Jurkat, Clone E6-1 (cell line): ENCODE data around the gene SND1.

Experiments
- DNase-seq: peaks from one replicate; pipeline ENCODE4 v3.0.0-alpha.2; 2011; ENCODE audit warnings: low read depth, low spot score
- H3K4me3 ChIP-seq: 2 replicates; pipeline ENCODE4 v1.5.1; 2011; ENCODE audit warnings: mild to moderate bottlenecking, low read length, control low read depth, moderate library complexity

Gene SND1

DNA sequence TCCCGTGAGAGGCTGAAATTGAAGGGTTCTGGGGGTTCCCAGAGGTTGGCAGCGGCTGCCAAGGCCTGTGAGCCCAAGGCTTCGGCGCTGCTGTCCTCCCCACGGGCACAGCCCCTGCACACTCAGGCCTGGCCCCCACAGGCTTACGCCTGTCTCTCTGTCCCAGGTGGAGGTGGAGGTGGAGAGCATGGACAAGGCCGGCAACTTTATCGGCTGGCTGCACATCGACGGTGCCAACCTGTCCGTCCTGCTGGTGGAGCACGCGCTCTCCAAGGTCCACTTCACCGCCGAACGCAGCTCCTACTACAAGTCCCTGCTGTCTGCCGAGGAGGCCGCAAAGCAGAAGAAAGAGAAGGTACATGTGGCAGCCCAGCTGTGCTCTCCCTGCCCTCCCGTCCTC lies 422.3 kb downstream of the SND1 start:
- no peak for DNase-seq

DNA sequence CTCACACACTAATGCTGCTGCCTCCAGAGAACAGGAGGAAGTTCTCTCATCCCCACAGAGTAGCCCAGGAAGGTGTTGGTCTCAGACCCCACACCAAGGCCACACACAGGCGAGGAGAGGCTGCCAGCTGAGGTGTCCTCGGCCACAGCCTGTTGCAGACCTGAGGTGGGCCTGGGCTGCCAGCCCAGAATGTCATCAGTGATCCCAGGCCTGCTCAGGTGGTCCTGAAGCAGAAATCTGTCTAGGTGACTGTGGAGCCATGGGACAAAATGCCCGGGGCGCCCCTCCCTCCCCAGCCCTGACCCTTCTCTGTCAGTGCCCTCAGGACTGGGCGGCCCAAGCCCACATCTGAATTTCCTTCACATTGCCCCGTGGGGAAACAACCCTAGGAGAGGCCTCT lies 422.7 kb downstream of the SND1 start:
- H3K4me3 ChIP-seq, result no peak overlapping the region
- DNase-seq, result no peak

More for the DNA sequence above, 422.3 kb downstream of the SND1 start:
- no peak overlapping the region for H3K4me3 ChIP-seq

DNA sequence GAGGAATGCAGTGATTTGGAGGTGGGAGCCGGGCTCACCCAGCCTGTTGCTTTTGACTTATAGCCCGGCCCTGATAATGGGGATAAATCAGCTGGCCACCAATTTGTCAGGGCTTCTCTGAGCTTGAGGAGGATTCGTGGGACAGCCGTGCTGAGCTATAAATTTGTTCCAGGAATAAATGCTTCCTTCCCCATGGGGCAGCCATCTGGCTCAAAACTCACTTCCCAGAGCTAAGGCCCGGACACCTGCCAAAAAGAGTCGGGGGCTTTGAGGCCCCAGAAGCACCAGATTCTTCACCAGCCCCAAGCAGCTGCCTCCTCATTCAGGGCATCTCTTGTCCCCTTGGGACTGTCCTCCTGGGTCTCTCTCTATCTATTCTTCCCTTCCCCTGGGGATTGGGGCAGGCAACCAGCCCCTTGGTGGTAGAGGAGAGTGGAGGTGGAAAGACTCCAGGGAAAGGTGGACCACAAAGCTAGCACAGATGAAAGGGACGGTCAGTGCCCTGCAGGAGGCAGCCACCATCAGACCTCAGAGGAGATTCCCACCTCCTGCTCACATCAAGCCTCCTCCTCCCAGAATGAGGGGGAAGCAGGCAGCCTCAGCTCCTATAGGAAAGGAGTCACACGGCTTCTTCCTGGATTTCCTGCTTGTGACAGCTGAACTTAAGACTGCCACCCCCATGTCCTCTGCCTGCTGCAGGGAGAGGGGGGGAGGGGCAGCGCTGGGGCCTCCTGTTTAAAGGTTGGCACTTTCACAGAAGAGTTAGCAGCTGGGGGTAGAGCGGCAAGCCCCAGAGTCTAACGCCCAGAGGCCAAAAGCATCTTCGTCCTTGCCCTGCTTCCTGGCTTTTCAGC lies 423.5 kb downstream of the SND1 start:
- no peak overlapping the region for H3K4me3 ChIP-seq
- no peak for DNase-seq

DNA sequence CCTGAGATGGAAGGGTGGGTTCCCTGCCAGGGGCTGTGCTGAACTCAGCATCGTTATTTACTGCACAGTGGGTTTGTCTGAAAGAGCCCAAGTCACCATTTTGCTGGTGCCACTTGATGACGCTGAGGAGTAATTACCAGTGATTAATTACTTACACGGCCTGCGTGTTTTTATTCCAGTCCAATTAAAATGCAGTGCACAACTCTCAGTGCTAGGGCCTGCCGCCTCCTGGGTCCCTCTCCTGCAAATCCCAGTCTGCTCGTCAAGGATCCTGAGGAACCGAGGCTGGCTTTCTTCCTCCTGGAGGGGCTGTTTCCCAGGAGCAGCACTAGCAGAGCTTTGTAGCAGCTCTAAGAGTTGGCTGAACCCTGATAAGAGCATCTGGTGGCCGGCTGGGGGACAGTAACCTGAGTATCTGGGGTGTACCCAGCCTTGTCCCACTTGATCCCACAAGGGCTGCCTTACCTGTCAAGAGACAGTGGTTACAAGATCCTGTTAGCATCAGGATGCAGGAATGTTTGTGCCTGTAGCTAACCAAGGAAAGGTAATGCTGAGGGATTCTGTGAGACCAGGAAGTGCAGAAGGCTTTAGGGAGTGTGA lies 424.3 kb downstream of the SND1 start:
- H3K4me3 ChIP-seq, result no peak overlapping the region
- no peak for DNase-seq

DNA sequence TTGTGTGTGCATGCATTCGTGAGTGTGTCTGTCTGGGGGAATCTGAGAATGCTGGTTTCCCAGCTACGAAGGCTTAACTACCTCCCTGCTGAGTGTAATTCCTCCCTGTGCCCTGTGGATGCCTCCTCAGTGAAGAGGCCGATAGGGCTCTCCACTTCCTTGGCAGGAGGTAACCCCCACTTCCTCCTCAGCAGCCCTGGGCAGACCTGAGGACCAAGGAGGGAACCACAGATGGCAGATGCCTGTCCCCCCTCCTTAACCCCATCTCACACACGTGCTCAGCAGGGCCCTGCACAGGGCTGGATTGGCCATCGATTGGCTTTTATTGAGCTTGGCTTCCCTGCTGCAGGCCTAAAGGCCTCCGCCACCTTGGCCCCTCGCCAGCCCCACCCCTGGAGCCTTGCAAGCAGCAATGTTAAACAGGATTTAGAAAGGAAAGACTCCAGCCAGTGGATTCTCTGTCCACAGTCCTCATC lies 424.8 kb downstream of the SND1 start:
- H3K4me3 ChIP-seq, result no peak overlapping the region
- DNase-seq, result peak; percentile 24

DNA sequence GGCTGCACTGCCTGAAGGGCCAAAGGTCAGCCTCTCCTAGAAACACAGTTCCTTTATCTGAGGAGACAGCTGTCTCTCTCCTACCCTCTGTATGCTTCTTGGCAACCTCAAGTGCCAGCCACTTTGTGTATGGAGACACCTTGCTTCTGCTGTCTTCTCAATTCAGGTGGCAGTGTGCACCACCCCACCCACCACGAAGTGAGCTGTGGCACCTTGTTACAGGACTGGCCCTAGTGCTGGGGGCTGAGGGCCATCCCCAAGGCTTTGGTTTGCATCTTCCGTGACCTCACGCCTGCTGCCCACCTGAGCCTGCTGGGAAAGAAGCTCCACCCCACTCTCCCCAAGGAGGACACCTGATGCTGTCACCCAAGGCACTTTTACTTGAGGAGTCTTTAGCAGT lies 426.3 kb downstream of the SND1 start:
- no peak for DNase-seq
- H3K4me3 ChIP-seq, result no peak overlapping the region

DNA sequence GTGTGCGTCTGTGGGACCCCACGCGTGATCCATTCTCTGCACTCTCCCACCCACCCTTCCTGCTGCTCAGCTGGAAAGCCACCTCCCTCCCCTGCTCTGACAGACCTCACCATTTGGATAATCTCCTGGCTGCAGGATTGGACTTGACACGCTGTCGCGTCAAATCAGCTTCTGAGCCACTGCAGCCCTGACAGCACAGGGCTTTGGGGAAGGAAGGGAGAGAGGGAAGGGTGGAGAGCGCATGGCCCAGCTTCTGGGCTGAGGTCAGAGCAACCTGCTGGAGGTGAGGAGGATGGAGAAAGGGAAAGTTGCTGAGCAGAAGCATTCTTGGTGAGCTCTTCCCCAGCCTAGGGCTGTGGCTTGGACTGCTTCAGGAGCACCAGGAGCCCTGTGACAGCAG lies 428.2 kb downstream of the SND1 start:
- H3K4me3 ChIP-seq, result no peak overlapping the region
- DNase-seq, result no peak

DNA sequence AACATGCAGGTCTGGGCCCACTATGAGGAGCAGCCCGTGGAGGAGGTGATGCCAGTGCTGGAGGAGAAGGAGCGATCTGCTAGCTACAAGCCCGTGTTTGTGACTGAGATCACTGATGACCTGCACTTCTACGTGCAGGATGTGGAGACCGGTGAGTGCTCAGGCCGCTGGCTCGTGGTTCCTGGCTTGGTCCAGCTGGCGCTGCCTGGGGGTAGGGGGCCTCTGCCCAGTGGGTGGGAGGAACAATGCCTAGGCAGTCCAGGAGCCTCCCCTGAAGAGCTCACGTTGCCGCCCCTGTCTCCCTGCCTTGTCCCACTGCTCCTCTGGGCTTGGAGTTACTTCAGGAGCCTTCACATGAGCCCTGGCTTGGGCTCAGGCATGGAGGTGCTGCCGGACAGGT lies 429.4 kb downstream of the SND1 start:
- no peak for DNase-seq
- no peak overlapping the region for H3K4me3 ChIP-seq

DNA sequence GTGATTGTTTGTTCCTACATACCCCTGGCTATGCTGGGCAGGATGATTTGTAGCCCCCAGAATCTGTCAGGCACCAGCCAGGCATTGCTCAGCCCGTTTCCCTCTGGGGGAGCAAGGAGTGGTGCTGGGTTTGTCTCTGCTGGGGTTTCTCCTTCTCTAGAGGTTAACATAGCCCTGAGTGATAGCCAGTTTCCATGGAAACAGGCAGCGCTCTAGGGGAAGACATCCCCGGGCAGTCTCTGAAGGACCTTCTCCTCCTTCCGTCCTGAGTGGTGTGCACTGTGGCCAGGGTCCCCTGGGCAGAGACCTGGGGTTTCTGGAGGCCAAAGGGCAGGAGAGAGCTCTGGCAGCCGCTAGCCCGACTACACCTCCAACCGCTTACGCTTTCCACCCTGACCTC lies 429.8 kb downstream of the SND1 start:
- no peak for DNase-seq
- H3K4me3 ChIP-seq, result no peak overlapping the region

DNA sequence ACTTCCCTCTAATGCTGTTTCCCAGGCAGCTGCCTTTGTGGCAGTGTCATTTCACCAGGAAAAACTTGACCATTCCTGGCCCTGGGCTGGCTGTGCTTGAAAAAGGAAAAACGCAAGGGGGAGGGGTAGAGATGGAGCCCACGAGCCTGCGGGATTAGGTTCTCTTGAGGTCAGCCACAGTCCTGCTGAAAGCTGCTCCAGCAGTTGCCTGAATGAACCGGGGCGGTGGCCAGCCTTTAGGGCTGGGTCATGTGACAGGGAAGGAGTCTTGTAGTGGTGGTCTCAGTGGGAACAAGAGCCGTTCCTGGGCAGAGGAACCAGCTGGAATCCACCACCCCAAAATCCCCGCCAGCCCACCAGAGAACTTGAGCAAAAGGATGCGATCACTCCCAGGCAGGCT lies 430.4 kb downstream of the SND1 start:
- no peak for DNase-seq
- H3K4me3 ChIP-seq, result no peak overlapping the region

DNA sequence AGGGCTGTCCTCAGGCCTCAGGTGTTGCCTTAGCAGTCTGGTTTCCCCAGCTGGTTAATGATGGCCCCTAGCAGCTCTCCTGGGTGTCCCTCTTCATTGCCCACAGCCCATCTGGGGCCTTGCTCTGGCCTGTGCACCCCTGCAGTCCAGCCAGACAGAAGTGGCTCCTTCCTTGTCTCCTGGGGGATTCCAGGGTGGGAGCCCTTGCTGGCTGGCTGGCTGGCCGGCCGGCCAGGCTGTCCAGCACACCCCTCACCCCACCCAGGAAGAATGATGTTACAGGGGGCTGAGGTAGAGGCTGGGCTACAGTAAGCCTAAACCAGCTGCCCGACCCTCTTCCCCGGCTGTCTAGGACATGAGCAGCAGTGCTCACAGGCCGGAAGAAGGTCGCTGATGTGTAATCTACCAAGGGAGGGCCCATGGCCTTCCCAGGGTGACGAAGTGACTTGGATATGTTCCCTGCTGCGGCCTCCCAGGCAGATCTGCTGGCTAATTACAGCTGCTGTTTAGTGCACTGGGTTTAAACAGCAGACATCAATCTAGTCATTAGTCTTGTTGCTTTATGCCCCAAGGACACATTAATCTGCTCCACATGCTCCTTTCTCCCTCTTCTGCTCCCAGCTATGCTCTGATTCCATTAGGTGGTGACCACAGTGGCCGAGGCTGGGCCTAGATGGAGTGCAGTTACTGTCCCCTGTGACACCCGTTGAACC lies 433.1 kb downstream of the SND1 start:
- no peak overlapping the region for H3K4me3 ChIP-seq
- DNase-seq, result no peak

DNA sequence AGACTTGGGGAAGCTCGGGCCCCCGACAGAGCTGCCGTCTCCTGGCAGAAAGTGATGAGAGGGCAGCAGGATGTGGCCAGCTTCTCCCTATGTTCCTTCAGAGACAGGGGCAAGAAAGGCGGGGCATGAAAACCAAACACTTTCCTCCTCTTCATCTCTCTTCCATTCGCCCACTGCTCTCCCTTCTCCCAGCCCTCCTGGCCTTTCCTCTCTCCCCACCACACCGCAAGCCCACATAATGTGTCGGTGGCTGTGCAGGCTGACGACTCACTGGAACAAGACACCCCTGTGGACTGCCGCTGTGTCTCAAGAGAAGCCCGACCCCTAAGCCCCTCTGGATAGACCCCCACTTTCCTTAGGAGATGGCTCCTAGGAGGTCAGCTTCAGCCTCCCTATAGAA lies 438.5 kb downstream of the SND1 start:
- no peak for DNase-seq
- H3K4me3 ChIP-seq, result no peak overlapping the region

DNA sequence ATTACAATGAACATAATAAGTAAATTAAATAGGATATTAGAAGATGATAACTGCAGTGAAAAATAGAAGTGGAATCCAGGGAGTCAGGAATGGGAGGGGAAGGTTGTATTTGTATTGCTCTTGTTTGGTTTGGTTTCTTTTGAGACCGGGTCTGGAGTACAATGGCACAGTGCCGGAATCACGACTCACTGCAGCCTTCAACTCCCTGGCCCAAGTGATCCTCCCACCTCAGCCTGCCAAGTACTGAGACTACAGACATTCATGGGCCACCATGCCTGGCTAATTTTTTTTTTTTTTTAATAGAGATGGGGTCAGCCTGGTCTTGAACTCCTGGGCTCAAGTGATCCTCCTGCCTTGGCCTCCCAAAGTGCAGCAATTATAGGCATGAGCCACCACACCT lies 439.1 kb downstream of the SND1 start:
- no peak for DNase-seq
- H3K4me3 ChIP-seq, result no peak overlapping the region

DNA sequence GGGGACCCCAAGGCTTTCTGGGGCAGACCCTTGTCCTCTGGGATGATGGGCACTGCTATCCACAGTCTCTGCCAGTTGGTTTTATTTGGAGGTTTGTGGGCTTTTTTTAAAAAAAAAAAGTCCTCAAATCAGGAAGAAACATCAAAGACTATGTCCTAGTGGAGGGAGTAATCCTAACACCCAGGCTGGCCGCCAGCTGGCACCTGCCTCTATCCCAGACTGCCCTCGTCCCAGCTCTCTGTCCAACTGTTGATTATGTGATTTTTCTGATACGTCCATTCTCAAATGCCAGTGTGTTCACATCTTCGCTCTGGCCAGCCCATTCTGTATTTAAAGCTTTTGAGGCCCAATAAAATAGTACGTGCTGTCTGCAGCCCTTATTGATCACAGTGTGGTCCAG lies 440.2 kb downstream of the SND1 start:
- no peak overlapping the region for H3K4me3 ChIP-seq
- no peak for DNase-seq

DNA sequence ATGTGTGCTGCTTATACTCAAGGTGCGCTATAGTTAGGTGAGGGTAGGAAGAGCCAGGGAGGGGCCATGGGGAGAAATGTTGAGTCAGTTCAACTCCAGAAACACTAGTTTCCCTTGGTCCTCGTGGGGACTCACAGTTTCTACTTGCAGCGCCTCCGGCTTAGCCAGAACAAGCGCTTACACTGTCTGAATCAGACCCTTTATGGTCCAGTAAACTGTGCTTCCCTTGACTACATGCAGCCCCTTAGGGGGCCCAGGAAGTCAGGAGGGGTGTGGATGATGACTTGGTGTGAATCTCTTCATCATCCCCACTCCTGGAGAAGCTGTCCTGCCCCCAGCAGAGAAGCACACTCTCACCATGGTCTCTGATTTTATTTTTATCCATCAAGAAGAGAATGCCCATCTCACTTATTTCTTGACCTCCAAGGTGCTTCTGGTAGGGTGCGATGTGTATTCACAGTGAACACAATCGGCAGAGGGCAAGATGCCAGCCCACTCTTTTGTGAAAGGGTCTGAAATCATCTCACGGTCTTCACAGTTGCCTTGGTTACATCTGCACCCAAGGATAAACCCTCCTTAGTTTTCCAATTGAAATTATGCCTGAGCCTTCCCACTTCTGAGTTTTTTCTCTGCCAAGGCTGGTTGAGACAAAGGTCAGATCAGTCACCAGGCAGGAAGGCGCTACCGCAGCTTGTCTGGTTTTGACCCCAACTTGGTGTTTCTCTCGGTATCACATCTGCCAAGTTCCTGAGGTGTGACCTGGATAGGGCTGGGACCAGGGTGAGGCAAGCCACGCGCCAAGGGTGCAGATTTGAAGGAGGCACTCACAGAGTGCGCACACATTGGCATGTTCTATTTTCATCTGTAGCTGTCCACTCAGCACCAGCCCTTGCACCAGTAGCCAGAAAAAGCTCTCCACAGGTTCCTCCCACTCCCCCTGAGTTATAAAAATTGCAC lies 441.9 kb downstream of the SND1 start:
- no peak overlapping the region for H3K4me3 ChIP-seq
- no peak for DNase-seq

DNA sequence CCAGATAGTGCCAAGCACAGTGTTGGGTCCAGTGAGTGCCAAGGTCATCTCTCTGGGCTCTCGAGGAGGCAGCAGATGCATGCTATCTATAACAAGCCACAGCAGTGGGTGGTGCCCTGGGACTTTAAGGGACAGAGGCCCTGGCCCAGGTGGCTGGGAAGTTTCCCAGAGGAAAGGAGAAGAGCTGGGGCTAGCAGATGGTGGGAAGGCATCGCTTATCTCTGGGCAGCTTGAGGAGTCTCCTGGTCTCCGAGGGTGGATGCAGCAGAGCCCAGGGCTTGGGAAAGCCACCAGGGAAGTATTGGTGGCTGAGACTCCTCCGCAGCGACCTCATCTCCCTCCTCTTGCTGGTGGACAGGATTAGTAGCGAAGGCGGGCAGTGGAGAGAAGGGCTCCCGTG lies 442.7 kb downstream of the SND1 start:
- no peak overlapping the region for H3K4me3 ChIP-seq
- no peak for DNase-seq

DNA sequence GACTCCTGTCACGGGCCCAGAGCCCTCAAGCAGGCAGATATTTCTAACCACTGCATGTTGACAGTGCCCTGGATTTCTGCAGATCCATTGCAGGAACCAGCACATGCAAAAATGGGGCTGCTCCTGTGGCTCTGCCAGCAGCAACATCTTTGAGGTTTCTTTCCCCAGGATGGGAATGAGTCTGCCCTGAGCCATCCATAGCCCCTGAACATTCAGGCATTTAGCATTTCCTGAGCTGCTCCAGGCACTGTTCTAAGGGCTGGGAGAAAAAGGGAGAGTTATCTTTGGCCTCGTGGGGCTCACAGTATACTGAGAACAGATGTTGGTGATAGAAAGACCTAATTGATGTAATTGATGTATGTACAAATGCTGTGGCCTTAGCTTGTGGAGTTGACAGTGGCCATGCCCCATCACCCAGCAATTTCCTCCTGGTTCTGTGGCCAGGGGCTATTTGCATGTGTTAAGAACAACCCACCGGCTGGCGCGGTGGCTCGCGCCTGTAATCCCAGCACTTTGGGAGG lies 445.3 kb downstream of the SND1 start:
- no peak overlapping the region for H3K4me3 ChIP-seq
- no peak for DNase-seq

DNA sequence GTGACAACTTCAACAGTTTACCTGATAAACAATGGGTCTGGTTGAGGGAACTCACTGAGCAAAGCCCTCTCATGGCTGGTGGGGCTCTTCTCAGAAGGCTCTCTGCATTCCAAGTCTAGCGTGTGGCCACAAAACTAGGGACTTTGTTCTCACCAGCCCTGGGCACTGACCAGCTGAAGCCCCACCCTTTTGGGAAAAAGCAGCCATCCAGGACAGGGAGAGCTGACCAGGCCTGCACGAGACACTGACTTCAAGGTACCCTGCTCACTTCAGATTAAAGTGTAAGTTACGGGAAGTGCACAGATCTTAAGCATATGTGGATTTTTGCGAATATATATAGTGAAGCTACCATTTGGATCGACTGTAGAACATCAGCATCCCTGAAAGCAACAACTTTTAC lies 446.6 kb downstream of the SND1 start:
- DNase-seq, result no peak

DNA sequence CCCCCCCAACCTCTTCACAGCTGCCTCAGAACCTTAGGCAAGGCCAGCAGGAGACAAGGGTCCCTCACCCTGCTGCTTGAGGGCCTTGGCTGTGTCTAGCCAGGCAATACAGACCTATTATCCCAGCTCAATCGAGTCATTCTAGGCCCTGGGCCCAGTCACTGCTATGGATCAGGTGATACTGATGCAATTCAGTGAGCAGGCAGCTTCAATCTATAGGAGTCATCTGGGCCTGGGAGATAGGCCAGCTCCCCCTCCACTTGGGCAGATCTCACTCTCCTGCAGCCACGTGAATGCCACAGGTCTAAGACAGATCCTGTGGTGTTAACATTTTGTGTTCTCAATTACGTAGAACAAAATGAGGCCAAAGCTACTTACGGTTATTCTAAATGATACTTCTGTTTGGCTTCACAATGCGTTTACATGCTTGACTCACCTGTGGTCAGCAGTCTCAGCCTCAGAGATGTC lies 447.2 kb downstream of the SND1 start:
- DNase-seq, result no peak
- H3K4me3 ChIP-seq, result no peak overlapping the region

More for the DNA sequence above, 446.6 kb downstream of the SND1 start:
- no peak overlapping the region for H3K4me3 ChIP-seq
